OCI-LY7 (cell line): ENCODE results near the gene CFAP65.

Experiments
- CTCF ChIP-seq: fragments of 200-600 bp; sonication (generic); conservative IDR thresholded peaks from 2 replicates; pipeline ENCODE4 v1.5.1; 2014; ENCODE audit warnings: mild to moderate bottlenecking, antibody characterized with exemption, low read length, moderate library complexity, mixed read lengths
- EZH2phosphoT487 ChIP-seq: fragments of 200-600 bp; sonication (generic); IDR thresholded peaks from 2 replicates; pipeline ENCODE4 v1.6.1; 2018; ENCODE audit warnings: low read depth, borderline replicate concordance, mild to moderate bottlenecking, mixed run types, antibody characterized with exemption, low read length, moderate library complexity, mixed read lengths

GRCh38 chr2:218999881-219000568, 41.3 kb downstream of the CFAP65 start:
- TF ChIP-seq CTCF, result no peak
- no peak for TF ChIP-seq EZH2phosphoT487
